PFSK-1 (cell line): ENCODE results near the gene MYL7.

Experiments used
- POLR2AphosphoS5 ChIP-seq: IDR thresholded peaks from 2 replicates; pipeline ENCODE4 v1.6.1; 2012; ENCODE audit warnings: low read depth, mild to moderate bottlenecking, control low read depth, low read length, moderate library complexity
- TAF1 ChIP-seq: IDR thresholded peaks from 2 replicates; pipeline ENCODE4 v1.6.1; 2012; ENCODE audit warnings: low read length, control low read depth, borderline replicate concordance; ENCODE audit not compliant: insufficient read depth

DNA sequence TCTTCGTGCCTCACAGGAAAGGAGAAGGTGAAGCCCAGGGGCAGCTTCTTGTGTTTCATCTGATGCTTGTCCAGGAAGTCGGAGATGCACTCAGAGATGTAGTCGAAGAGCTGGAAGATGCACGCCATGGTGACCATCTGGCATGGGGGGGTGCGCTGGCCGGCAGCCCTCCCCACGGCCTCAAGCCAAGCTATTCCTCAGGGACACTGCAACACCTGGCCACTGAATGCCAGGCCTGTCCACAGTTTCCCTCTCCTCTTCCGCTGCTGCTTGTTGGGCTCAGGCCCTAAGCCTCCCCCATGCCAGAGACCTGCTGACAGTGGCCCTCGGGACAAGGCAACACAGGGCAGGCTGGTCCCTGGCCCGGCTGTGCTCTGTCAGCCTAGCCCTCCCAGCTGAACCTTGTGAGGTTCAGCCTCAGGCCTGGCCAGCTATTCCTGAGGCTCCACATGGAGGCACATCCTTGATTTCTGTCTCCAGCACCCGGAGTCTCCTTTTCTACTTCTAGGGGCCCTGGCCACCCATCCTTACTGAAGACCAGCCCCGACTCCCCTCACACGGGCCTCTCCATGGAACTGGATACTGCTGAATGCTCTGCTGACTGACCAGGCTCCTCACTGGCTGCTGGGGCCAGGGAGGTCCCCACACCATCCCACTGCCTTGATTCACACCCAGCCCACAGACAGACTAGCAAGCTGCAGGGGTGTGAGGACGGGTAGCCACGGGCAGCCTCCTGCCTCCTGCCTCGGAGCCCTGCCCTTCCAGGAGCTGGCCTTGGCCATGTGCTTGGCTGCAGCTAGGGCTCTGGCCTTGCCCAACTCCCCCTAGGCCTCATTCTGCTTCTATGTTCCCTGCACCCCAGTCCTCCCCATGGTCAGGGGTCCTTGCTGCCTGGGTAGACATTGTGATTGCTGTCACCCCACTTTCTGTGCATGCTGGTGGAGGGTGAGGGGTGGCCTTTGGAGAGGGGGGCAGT is 10.1 kb upstream of the MYL7 start:
- TF ChIP-seq POLR2AphosphoS5 (no peak), TAF1 (no peak)
